Ecto neural progenitor cell (in vitro differentiated cells): ENCODE measurements around the gene TUBB2B.
A peak's percentile ranks its signal among the peaks of the same experiment; 100 is the strongest.
"Not testable (repeated sequence)": the region's sequence is repeated elsewhere in the genome, so short reads cannot be mapped to it uniquely, and the experiment has no call there.

Experiments used
- DNase-seq: peaks from one replicate; pipeline ENCODE4 v3.0.0-alpha.2; 2018; ENCODE audit warnings: low spot score

Gene TUBB2B

DNA sequence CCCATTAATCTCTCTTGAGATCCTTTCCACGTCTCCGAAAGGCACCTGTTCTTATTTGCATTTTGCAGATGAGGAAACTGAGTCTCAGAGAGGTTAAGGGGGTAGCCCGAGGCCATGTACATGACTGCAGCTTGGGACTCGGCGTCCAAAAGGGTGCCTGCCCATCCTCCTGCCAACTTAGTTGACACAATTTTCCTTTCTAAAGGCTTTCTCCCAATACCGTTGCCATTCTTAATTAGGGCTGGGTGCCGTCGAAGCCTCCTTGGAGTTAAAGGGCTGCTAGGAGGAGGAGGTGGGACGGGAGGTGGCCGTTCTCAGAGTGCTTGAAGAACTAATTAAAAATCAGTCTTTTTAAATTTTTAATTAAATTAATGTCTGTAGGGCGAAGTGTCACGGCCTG is 30.7 kb upstream of the TUBB2B start:
- no peak for DNase-seq

DNA sequence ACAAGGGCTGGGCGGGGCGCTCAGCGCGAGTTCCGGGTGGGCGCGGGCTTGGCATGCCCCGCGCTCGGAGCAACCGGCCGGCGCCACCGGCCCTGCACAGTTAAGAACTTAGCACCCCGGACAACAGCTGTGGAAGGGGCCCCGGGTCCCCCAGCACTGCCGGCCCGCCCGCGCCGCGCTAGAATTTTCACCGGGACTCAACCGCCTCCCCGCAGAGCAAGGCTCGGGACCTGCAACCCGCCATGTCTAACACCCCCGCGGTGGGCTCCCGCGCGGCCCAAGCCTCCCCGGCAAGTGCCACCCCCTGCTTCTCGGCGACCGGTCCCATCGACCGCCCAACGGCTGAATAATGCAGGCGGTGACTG is 26.1 kb upstream of the TUBB2B start:
- DNase-seq = no peak

DNA sequence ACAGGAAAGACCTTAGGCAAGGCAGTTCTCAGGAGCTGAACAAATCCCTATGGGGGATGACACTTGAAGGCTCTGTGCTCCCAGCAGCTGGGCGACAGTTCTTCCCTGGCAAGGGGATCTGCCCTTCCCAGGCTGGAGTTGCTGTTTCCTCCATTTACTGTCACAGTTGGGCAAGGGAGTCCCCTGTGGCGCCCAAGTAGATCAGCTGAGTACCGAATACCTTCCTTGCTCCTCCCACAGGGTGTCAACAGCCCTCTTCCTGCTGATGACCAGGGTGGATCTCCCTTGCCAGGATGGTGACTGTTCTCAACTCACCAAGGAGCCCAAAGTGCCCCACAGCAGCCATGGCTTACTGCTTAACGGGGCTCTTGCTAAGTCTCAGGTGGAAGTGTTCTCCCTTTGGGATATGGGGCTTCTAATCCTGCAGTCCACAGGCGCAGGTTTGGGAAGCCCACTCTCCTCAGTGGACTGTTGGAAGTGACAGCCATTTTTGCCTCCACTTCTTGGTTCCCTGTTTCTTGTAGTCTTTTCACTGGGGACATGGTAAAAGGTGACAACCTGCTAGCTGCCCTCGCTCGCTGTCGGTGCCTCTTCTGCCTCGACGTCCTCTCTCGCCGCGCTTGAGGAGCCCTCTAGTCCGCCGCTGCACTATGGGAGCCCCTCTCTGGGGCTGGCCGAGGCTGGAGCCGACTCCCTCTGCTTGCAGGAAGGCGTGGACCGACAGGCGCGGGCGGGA is 25.6 kb upstream of the TUBB2B start:
- DNase-seq = no peak

DNA sequence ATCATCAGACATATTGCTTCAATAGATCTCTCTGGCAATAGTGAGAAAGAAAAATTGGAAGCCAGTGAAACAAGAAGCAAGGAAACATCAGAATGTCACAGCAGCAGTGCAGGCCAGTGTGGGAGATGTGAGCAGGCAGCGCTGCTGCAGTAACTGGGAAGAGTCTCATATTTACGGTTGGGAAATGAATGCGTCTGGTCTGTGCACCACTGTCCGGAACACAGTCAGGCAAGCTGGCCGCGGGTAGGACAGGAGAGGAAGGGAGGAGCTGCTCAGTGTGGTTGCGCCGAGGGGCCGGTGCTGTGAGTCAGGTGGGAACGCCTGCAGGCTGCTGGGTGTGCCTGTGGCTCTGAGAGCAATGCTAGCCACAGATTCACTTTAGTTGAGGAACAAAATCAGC is 24.9 kb upstream of the TUBB2B start:
- no peak for DNase-seq

DNA sequence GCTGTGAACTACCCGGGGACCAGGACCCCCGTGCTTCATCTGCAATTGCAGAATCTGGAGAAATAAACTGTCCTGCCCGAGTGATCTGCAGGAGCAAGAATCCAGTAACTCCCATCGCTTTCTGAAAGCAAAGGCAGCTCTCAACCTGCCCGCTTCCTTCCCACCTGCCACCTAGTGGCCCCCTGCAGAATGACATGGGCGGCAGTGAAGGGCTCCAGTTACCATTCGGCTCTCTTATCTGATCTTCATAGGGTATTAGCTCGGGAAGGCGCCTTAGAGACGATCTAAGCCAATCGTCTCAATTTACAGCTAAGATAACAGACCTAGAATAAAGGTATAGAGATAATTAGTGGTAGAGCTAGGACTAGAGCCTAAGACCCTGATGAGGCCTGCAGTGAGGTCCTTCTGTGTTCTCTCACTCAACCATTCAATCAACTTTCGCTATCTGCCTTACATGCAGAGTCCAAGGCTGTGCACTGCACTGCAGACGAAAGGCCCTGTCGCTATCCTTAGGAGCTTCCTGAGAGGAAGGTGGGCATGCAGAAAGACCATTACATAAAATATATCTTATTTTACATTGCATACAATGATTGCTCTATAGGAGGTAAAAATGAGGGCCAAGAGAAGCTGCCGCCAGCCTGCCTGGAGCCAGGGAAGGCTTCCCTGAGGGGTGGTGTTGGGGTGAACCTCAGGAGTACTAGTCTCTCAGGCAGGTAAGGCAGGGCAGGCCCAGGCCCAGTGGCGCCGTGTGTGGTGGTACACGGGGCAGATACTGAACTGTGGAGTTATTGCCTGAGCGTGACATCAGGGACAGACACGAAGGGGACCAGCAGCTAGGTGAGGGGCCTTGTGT is 24.2 kb upstream of the TUBB2B start:
- DNase-seq = peak; percentile 87

DNA sequence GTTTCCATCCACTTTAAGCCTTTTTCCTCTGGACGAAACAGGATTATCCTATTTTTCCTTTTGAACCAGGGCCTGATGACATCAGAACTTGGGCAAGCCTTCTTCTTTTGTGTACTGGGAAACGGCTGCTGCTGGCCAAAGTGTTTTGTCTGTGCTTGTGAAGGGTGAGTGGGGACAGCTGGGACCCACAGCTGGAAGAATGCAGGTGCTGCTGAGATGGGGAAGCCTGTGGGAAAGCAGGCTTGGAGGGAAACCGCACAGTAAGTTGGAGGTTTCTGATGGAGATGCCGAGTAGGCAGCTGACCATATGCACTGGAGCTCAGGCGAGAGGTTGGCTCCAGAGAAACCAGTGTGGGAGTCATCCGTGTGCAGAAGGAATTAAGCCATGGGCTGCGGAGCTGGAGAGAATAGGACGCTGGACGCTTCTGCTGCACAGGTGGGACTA is 22.8 kb upstream of the TUBB2B start:
- DNase-seq = no peak

DNA sequence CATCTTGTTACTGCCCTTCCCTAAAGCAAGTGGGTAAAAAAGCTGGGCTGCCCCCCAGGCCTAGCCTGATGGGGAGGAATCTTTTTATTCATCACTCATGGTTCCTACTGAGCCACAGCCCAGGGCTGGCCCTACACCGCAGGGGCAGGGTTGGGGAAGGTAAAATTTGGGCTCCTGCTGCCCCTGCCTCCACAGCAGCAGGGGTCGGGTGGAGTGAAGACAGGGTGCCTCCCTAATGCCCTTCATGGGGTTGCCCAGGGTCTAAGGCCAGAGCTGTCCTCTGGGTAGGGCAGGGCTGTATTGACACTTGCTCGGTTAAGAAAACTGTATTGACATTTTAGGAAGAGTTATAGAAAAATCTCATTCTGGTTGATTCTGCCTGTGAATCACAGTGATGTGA is 22.4 kb upstream of the TUBB2B start:
- DNase-seq = no peak

DNA sequence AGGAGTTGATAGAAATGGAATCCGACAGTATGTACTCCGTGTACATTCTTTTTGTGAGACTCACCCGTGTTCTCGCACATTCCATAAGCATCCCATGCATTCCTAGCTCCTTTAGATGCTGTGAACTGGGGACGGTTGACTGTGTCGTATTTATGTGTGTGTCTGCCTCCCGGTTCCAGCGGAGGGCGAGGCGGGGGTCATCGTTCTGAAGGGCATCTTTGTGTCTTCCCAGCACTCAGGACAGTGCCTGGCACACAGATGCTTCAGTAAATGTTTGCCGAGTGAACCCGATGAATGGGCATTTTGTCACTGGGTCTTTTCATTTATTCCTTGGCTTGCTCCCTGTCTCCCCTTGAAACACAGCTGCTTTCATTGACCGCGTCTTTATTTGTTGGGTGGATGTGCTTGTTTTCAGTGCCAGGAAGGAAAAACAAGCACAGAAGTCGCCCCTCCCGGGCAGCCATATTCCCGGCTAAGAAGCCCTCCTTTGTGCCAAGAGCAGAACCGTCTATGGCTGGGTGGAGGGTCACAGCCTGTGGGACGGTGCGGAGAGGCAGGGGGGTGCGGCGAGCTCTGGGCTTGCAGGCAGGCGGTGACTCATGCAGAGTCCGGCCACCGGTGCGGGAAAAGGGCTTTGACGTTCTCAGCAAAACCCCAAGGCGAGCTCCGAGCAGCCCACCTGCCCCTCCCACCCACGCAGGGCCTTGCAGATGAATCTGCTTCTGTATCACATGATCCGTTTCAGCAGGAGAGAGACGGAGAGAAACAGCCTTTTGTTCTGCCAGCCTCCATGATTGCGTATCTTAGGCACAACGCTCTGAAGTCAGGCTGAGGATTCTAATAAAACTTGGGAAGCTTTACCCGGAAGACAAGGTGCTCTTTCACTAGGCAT is 20.0 kb upstream of the TUBB2B start:
- peak; percentile 78 for DNase-seq

DNA sequence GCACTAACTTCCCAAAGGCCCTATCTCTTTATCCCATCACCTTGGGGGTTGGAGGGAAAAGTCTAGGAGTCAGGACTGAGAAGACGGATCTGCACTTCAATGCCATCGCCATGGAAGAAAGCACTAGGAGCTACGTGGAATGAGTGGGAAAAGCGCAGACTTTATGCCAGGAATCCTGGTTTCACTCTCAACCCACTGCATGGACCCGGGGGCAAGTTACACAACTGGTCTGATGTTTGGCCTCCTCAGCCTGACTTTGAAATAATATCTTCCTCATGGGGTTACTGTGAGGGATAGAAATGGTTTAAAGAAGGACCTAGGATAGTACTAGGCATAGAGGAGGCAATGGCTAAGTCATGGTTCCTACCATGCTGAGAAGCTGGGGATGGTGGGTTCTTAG is 17.8 kb upstream of the TUBB2B start:
- no peak for DNase-seq

DNA sequence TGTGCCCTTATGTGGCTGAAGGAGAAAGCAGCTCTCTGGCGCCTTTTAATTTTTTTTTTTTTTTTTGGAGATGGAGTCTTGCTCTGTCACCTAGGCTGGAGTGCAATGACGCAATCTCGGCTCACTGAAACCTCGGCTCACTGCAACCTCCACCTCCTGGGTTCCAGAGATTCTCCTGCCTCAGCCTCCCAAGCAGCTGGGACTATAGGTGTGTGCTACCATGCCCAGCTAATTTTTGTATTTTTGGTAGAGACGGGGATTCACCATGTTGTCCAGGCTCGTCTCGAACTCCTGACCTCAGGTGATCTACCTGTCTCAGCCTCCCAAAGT is 17.3 kb upstream of the TUBB2B start:
- not testable (repeated sequence) for DNase-seq

DNA sequence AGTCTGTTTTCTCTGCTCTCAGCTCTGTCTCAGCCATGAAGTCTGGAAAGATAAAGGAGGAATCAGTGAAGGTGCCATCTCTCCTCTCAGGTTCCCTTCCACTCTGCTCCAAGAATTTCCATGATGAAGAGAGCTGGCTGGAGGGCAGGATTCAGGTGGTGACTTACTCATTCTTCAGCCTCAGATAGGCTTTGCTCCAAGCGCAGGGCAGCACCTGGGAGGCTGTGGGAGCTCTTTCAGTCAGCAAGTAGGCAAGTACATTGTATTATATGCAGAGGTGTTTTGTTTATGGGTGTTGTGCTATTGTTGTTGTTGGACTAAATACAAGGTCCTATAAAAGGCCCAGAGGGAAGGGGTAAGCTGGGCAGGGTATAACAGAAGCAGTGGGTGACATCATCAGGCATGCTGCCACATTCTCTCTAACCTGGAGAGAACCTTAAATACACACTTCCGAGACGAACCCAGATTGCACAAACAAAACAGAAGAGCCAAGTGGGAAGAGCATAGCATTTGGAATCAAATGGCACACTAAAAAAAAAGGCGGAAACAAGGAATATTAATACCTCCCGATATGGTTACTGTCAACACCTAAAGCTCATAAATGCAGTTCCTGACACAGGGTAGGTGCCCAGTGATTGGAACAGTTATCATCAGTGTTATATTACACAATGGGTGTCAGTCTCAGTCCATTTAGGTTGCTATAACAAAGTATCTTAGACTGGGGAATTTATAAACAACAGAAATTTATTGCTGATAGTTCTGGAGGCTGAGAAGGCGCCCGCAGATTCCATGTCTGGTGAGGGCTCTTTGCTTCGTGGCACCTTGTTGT is 16.8 kb upstream of the TUBB2B start:
- DNase-seq = no peak

DNA sequence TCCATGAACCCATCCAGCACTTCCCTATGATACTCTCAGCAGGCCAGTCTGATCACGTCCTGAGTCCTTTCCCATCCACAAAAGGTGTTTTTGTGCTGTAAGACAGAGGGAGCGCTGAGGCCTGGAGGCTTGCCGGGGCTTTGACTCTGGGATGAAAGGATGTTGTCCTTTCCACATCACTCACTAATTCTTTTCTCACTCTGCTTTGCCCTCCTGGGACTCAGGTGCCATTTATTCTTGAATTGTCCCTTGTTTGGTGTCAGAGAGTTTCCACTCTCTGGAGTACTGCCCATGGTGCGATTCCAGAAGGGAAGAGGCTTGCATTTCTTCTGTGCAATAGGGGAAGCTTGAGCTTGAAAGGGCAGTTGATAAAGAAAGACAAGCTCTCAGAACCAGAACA is 15.3 kb upstream of the TUBB2B start:
- DNase-seq = no peak

DNA sequence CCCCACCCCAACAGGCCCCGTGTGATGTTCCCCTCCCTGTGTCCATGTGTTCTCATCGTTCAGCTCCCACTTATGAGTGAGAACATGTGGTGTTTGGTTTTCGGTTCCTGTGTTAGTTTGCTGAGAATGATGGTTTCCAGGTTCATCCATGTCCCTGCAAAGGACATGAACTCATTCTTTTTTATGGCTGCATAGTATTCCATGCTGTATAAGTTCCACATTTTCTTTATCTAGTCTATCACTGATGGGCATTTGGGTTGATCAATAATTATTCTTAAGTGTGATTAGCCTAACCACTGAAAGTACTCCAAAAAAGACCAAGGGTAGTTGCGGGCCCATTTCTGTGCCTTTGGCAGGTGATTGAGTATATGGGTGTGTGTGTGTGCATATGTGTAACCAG is 14.3 kb upstream of the TUBB2B start:
- DNase-seq = not testable (repeated sequence)

DNA sequence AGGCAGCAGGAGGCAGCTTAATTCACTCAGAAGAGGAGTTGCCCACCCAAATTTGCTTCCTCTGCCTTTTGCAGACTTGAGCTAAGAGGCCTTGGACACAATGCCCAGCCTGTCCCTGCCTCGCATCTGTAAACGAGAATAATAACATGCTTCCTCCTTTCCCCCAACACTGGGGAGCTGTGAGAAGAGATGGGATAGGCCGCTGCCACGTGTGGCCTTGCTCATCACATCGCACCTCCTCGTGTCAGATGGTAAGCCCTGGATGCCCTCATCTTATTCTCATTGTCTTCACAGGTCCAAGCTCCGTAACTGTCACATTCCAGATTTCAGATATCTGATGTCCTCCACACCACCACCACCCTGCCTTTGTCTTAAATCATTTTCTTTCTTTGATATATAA is 13.1 kb upstream of the TUBB2B start:
- DNase-seq = no peak

DNA sequence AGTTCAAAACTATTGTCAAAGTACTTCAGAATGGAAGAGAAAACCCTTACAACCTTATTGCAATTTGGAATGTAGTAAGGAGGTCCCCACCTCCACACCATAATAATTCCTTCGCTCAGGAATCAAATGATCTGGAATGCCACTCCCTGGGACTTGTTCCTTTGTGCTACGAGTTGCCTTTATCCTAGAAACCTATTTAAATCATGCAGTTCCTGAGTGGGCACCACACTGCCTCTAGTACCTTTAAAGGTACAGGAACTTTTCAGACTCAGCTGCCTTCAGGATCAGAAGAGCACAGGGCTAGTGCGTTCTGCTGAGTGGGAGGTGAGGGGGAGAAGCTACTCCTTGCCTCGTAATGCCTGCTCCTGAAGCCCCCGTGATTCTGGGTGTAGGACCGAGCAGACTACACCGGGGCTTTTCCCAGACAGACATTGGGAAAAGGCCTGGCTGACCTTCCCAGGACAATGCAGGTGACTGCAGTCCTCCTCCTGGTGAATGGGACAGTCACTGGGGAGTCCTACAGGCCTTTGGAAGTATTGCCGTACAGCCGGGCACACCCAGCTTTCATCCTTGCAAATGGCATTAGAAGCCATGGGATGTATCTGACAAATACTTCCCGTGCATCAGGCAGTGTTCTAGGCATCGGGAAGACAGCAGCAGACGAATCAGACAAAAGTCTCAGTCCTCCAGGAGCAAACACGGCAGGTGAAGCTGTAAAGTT is 11.8 kb upstream of the TUBB2B start:
- no peak for DNase-seq

DNA sequence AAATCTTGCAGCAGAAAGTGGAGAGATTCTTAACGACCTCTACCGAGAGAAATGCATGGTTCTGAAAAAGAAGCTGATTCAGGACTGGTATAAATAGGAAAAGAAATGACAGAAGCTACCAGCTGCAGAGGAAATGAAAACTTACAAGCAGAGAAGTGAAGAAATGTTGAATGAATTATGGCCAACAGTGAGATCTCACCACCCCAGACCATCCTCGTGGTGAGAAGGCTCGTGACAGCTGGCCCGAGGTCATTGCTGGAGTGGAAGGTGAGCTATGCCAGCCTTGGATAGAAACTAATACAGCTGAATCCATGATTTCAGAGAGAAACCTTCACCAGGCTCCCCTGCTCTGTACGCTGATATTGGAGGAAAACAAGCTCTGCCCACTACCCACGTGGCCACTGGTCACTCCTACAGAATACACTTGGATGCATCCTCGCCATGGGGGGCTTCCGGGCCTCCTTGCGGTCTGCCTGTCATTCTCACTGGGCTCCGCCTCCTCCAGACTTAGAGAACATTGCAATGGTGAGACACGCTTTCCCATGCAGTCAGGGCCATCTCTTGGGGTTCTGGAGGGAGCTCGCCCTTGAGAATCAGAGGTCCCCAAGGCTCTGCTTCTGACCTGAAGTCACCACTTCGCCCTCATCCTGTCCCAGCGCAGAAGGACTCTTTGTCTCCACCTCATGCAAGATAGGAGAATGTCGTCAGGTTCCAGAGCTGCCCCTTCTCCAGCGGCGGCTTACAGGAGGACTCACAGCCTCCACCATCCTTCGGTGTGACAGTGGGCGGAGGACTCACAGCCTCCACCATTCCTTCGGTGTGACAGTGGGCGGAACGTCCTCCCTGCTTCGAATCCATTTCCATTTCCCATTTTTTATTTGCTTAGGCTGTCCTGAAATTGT is 10.6 kb upstream of the TUBB2B start:
- no peak for DNase-seq

DNA sequence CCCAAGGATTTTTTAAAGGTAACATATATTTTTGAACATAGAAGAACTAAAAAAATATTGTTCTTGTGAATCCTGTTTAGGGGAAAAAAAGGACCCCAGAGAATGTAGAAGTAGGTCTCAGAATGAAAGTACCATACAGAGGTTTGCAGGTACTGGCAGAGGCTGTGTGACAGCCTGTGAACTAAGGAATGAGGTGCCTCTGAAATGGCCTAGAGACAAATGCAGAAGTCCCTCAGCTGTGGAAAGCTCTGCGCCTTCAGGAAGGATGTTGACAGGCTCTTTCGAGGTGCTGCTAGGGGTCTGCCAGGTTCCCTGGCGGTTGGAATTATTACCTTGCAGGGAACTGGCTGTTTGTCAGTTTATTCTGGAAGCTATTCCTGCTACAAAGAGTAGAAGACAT is 8.6 kb upstream of the TUBB2B start:
- DNase-seq = no peak

DNA sequence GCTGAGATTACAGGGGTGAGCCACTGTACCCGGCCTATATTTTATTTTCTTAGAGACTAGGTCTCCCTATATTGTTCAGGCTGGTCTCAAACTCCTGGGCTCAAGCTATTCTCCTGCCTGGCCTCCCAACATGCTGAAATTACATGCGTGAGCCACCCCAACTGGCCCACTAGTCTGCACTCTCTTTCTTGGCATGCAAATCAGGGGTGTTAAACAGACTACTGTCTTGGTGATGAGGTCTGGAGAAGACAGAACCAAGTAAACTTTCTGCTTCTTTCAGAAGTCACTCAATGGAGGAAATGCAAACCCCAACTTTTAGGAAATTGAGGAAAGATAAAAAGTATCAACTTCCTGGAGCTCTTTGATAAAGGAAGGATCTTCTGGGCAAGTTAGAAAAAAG is 8.0 kb upstream of the TUBB2B start:
- no peak for DNase-seq

DNA sequence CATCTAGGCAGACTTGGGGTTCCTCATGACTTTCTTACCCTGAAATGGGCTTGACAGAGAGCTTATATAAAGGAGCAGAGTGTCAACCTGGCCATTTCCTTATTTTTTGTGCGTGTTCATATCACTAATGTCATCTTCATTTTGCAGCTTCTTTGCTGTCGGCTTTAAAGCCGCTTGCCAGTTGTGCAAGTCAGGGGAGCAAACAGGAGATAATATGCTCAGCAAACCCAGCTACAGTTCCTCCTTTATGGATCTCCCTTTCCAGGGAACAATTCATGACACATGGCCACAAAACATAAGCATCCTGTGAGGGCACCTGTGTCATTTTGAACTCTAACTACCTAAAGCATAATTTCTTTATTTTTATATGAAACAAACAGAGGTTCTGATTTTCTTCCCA is 6.5 kb upstream of the TUBB2B start:
- DNase-seq = no peak

DNA sequence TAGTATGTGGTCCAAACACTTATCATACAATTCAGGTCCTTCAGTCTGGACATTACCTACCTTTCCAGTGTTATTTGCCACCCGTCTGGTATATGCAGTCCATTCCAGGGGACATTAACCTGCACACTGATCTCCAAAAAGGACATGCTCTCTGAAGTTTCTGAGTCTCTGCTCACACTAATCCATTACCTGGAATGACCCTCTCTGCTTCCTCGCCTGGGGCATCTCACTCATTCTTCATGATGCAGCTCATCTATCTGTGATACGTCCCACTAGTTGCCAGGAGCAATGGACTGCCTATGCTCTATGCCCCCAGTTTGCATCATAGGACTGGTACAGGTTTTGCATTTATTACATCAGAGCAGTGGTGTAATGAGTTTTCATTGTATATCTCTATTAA is 5.9 kb upstream of the TUBB2B start:
- DNase-seq = no peak
